Coronary artery (tissue), 2 donors: ENCODE data around the gene RNASE8.

Source experiments
- DNase-seq: peaks from one replicate; pipeline ENCODE4 v3.0.0-alpha.2; 2017; ENCODE audit warnings: low spot score
- H3K27ac ChIP-seq, 2 donors: fragments of 200-600 bp; sonication (generic); one replicate each; pipeline ENCODE4 v1.5.1; 2016 to 2019
- H3K4me3 ChIP-seq: fragments of 200-600 bp; sonication (generic); 2 replicates; pipeline ENCODE4 v1.5.1; 2016; ENCODE audit warnings: mild to moderate bottlenecking, moderate library complexity
- CTCF ChIP-seq: fragments of 200-600 bp; sonication (generic); IDR thresholded peaks from one replicate; pipeline ENCODE4 v1.5.1; 2019; ENCODE audit warnings: antibody characterized with exemption

RNASE8 gene

GRCh38 chr14:21070610-21071224 is 13.1 kb downstream of the RNASE8 start:
- DNase-seq: peak; percentile 83
- no peak for TF ChIP-seq CTCF
- peak overlapping the region; percentile 80 for H3K4me3 ChIP-seq
- H3K27ac ChIP-seq: peak overlapping the region; percentile 93 to 97

GRCh38 chr14:21071225-21072030 is 13.8 kb downstream of the RNASE8 start:
- TF ChIP-seq CTCF: no peak
- peak; percentile 94 for DNase-seq
- Histone ChIP-seq H3K4me3 (peak overlapping the region; percentile 80), H3K27ac (peak overlapping the region; percentile 93 to 97)

GRCh38 chr14:21072031-21072473 is 14.4 kb downstream of the RNASE8 start:
- peak overlapping the region; percentile 93 to 97 for H3K27ac ChIP-seq
- TF ChIP-seq CTCF: no peak
- DNase-seq: no peak
- H3K4me3 ChIP-seq: peak overlapping the region; percentile 80

GRCh38 chr14:21072781-21073339 is 15.2 kb downstream of the RNASE8 start:
- DNase-seq: no peak
- peak overlapping the region; percentile 93 to 97 for H3K27ac ChIP-seq
- H3K4me3 ChIP-seq: peak overlapping the region; percentile 80
- no peak for TF ChIP-seq CTCF

GRCh38 chr14:21073921-21074320 is 16.3 kb downstream of the RNASE8 start:
- DNase-seq: no peak
- Histone ChIP-seq H3K27ac (peak overlapping the region in 1 of 2 donors; percentile 93), H3K4me3 (no peak overlapping the region)
- TF ChIP-seq CTCF: no peak

- no peak overlapping the region for H3K27ac ChIP-seq
- TF ChIP-seq CTCF: no peak
- H3K4me3 ChIP-seq: no peak overlapping the region
- DNase-seq: no peak
Measured at GRCh38 chr14:21074398-21075272, 17.0 kb downstream of the RNASE8 start.
